ENCODE data around the gene FOXC1.
A peak's percentile ranks its signal among the peaks of the same experiment; 100 is the strongest.

The FOXC1 gene

DNA sequence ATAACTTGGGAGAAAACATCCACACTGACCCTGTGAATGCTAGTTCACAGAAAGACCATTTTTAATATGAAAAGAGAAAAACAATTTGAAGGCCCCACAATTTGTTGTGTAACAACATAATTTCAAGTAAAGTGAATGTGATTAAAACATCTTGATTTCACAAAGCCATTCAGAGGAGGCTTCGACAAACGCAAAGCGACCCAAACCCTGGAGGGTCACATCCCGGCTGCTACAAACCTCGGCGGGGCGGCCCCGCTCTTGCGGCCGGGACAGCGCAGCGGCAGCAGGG is 14.0 kb downstream of the FOXC1 start:
- DNase-seq (ENCODE audit: low spot score): no peak

DNA sequence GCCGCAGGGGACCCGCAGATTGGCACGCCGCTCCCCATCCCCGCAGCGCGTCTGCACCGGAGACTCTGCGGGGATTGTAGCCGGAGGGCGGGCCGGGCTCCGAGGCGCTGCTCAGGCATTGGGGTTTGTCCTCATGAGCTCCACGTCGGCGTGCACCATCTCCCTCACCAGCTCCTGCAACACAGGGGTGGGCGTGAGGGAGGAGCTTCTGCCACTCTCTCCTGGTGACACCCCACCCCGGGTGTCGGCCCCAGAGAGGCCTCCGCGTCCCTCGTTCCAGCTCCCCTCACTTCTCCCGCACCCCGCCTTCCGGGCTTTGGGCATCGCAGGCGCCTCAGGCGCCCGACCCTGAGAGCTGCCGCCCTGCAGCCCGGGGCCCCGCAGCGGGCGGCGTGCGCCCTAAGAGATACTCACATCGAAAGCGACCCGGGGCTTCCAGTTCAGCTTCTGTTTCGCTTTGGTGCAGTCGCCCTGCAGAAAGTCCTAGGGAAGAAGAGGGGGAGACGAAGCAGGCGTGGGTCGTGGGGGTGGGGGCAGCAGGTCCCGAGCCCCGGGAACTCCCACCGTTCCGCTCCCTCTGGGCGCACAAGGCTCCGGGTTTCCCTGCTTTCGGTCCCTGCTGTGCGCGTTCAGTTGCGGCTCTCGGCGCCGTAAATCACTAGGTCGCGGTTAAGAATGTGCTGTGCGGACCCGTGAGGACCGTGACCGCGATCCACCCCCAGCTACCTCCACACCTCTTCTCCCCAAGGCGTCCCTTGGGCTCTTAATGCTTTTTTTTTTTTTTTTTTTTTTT is 14.5 kb downstream of the FOXC1 start:
- no peak for DNase-seq (ENCODE audit: low spot score)

DNA sequence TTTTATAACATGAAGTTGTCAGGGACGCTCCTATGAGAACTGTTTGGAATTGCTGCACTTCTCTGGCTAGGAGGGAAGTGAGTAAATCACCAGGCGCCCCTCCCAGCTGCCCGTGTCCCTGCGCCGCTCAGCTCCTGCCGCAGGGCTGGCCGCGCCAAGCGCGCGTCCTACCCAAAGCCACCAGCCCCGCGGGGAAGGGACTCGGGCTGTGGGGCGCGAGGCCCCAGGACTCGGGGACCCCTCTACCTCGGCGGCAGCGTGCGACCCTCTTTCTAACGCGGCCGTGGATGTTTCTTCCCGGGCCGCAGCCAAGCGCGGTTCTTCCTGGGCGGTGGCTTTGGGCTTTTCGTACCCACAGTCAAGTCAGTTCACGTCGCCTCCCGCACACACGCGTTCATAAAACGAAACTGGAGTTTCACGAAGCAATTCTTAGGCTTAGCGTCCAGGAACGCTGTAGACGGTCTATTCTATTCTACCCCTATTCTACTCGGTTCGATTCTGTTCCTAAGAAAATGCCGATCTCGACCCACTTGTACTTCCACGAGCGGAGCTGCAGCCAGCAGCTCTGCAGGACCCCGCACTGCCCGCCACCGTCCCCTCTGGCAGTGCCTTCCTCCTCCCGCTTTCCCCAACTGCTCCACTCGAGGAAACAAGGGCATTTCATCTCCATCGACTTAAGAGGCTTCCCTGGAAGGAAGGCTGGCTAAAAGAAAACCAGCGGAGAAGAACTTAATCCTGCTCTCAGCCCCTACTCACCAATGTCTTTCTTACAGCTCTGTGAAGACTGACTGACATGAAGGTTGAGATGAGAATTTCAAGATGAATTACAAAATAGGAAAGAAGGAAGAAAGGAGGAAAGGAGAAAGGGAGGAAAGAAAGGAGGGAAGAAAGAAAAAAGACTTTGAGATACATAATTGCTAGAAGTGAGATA is 15.4 kb downstream of the FOXC1 start:
- DNase-seq (ENCODE audit: low spot score): peak; percentile 73

DNA sequence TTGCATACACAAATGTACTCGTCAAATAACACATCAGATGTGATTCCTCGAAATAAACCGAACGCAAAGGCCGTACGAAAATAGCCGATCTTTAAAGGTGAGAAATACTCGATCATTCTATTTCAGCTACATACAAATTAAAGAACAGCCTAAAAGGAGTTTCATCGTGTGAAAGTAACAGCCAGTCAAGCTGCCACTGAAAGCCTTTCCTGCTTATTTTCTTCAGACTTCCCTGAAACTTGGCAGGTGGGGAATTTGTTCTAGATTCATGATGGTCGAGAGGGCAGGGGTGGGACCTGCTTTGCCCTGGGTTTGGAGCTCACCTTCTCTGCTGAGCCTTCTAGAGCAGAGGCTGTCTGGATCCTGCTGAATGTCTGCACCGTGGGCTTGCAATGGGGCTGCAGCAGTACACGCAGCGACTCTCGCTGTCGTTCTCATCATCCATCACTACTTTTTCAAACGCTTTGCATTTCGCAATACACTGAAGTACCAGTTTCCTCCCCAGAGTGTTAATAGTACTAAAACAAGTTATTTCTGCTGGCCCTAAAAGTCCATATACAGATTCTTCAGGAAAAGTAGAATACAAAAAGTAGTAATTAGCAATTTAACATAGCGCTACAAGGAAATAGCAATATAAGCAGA is 16.2 kb downstream of the FOXC1 start:
- no peak for DNase-seq (ENCODE audit: low spot score)

DNA sequence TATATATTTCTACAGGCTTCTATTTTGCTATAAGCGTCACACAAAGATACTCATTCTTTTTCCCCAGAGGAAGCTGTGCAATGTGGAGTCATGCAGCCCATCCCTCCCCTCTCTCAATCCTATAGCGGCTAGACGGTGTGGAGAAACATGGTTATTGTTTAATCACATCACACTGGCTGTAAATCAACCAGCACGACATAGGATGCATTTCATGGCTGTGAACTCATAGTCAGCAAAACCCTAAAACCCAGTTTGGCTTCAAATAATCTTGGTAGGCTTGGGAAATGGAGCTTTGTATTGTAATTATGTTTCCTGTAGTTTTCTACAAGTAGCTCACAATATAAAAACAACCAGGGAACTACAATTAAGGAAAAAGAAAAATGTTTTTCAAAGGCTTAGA is 16.8 kb downstream of the FOXC1 start:
- no peak for DNase-seq (ENCODE audit: low spot score)

DNA sequence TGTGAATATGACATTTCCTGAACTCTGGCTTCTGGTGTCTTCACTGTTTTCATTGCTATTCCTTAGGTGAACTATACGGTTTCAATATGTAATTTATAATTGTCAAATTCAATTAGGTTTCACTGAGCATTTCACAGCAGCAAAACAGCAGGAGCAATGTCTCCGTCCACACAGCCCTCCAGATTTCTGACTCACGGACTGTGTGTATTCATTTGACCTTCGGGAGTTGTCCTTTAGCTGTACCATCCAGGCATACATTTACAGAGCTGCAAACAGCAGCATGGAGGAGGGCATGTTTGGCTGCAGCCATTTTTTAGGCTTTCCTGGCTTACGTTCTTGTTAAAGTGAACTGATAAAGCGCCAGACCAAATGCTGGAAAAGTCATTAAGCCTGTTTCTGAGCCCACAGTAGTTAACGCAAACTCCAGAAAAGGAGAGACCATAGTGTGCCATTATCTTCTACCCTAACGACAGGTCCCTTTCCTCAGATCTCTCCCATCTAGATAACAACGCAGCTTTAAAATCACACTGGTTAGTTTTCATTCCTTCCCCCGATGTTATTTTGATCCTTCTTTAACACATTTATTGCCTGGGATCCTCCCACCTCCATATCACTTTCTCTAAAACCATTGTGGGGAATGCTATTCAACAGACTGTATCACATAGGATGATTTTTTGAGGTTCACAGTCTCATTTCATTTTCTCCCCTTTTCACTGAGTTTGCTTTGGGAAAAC is 18.3 kb downstream of the FOXC1 start:
- no peak for DNase-seq (ENCODE audit: low spot score)

DNA sequence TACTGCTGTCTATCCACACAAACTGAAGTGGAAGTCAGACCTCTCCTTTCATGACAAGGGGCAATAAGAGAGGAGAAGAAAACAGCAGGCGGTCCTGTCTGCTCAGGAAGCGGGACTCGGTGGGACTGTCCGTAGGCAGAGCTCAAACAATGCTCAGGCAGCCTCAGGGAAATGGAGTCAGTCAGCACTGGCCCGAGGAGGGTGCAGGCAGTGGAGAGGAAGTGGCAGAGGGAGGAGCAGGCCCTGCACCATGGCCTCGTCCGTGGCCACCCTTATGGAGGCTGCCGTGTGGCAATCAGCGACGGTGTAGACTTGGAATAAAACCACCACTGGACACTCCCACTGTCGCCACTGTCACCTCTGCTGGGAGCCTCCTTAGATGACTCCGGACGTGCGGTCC is 19.6 kb downstream of the FOXC1 start:
- DNase-seq (ENCODE audit: low spot score): no peak

DNA sequence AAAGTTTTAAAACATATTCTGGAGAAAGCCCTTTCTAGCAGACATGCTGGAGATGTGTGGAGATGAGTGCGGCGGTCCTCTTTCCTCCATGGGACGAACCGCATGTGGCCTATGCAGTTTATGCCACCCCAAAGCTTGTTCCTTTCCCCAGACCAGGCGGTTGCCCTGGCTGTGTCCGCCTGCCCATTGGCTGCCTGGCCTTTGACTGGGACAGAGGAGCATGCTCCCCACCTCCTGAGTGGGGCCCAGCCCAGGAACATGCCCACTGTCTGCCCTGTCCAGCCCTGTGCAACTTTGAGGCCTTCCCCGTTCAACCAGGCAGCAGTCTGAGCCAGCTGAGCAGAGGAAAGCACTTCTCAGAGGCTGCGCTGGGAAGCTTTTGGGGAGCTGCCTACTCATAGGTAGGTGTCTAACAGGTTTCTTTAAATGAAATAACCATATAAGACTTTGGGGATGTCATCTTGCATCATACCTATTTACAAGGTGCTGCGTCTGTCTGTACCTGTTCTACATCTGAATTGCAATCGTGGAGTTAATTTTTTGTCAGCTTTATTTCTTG is 20.6 kb downstream of the FOXC1 start:
- no peak for DNase-seq (ENCODE audit: low spot score)

DNA sequence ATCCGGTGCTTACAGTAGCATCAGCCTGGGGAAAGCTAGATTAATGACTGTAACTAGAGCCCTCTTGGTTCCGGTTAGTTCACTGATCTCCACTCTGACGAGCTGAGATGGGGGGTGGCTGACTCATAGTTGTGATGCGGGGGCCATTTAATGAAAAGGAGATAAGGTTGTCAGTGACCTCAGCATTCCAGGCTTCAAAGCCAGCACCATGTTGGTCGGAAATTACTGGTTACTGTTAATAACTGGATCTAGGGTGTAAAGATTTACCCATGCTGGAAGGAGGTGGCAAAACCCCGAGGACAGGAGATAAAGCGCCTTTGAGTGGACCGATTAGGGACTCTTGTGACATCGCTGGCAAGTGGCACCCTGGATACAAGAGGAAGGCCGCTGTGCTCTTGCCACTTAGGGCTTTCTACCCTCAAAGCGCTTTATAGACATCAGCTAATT is 21.1 kb downstream of the FOXC1 start:
- DNase-seq (ENCODE audit: low spot score): no peak

DNA sequence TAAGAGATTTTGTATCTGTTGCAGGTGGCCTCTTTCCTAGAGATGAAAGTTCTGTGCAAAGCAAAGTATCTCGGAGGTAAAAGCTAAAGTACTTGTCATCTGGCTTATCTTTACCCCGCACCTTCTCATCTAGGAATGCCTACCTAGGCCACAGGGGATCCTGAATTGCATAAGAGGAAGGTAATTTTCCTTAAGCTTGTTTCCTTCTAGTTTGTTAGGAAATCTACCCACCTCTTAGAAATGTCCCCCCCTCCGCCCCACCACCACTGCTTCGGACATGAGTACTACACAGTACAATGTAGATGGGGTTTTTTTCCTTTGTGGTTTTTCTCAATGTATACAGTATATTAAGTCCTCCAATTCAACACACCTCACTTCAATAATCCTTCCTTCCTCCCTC is 21.5 kb downstream of the FOXC1 start:
- no peak for DNase-seq (ENCODE audit: low spot score)

DNA sequence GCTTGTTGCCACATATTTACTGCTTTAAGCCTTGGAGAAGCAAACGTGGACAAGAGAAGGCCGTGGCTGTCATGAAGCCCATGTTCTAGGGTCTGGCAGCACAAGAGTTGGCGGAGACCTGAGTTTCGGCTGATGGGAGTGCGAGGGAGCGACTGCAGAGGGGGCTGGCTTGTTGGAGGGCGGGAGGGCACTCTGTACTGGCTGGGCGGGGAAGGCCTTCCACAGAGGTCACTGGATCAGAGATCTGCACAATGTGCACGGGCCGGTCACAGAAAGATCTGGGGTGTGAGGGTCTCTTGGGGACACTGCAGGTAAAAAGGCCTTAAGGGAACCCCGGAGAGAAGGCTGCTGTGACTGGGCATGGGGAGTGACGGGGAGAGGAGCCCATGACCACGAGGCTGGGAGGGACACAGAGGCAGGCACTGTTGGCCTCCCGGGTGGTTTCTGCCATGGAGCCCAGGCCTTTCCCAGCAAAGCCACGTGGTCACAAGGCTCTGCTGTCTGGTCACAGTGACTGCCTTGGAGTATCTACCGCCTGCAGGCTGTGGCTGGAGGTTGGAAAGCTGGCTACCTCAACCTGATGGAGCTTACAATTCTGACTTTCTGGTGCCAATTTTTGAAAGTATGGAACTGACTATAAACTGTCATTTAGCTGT is 23.8 kb downstream of the FOXC1 start:
- DNase-seq (ENCODE audit: low spot score): no peak

DNA sequence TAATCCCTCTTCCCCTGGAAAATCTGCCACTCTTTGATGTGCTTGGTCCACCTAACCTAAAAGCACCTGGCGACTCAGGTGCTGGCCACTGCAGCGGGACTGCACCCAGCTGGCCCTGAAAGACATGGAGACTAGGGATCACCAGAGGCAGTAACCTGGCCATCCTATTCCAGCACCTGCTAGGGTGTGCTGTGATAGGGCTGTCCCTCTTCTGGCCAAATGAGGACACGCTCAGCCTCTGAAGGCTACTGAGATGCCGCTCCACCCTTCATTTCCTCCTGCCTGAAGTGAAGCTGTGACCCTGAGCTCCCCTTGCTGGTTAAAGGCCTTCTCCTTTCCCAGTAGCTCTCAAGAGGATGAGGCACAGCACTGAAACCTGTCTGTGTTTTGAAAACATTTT is 24.4 kb downstream of the FOXC1 start:
- DNase-seq (ENCODE audit: low spot score): no peak

DNA sequence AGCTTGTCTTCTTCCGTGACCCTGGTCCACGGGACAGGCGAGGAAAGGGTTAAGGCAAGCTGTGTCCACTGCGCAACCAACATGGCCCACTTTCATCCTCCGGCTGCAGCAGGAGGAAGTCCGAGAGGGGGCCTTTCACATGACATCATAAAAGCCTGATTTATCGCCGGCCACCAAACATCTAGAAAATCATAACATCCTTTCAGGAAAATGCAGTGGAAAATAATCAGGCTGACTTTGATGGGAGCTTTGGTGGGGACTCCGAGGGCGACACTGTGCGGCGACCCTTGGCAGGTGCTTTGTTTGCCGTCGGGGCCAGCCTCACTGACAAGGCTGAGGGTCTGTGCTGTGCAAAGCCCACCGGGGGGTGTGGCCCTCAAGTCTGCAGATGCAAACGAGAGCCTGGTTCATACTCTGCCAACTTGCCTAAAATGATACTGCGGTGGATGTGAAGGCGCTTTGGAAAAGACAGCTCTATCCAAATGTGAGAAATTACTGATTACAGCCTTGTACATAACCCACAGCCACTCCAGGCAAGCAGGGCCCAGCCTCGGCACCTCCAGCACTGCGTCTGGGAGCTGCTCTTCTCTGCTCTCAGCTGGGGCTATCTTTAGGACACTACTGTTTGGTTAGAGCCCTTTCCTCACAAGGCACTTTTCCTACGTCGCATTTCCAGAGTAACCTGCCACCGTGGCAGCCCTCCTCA is 25.7 kb downstream of the FOXC1 start:
- DNase-seq (ENCODE audit: low spot score): no peak

DNA sequence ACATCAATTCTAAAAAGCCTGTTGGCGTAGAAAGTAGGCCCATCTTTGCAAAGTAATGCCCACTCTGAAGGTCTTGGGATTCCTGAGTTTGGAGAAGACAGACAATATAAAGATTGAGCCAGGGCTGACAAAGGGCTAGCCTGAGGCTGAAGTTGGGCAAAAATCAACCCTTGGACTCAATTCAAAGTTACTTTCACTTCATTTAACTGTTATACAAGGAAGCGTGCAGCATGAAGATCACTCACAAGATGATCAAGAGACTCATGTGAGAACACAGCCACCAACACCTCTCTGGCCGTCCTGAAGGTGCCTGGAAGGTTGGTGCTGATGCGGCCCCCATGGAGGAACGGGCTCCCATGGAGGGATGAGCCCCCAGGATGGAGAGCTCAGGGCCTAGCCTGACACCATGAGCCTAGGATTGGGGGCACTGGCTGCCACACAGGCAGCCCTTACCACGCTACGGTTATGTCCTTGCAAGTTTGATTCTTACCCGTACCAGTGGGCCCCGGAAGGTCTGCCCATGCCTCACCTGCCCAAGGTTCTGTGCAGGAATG is 26.6 kb downstream of the FOXC1 start:
- DNase-seq (ENCODE audit: low spot score): no peak

DNA sequence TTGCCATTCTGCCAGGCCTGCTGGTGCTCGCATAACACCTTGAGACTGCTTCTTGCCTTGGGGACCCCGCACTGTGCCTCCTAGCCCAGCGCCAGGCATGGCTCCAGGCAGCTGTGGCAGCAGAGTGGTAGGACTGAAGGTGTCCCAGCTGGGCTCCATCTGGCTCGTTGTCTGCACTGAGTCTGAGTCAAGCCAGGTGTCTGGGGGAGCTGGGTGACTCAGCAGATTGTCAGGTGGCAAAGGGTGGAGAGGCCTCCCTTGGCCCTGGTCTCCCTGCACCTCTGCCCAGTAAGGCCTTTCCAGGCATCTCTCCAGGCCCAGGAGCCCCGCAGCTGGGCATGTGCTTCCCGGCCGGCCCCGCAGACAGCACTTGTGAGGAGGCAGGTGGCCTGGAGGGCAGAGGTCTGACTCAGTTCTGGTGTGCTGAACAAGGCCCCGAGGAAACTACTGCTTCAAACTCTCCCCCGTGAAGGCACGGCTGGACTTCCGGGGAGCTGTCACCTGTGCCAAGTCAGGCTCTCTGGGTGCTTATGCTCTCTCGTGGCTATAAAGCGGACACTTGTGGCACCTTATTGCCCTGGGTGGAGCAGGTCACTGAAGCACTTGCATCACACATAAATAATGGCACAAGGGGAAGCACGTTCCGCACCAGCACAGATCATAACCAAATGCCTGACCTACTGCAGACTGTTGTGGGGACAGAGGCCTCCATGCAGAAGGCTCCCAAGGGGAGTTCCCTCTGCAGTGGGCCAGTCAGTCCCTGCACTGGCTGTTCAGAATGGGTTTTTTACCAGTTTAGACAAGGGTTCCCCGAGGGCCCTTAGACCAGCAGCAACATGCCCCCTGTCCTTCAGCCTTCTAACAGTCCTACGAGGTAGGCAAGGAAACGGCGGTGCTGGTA is 27.5 kb downstream of the FOXC1 start:
- DNase-seq (ENCODE audit: low spot score): no peak

DNA sequence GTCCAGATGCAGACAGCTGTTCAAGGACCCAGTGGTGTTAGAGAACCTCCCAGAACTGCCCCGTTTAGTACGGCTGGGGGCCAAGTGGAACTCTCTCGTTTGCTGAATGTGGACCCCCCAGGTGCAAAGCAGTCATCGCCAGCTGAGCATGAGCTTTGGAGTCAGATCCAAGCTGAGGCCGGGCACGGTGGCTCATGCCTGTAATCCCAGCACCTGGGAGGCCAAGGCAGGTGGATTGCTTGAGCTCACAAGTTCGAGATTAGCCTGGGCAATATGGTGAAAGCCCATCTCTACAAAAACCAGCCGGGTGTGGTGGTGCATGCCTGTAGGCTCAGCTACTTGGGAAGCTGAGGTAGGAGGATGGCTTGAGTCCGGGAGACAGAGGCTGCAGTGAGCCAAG is 29.7 kb downstream of the FOXC1 start:
- no peak for DNase-seq (ENCODE audit: low spot score)

DNA sequence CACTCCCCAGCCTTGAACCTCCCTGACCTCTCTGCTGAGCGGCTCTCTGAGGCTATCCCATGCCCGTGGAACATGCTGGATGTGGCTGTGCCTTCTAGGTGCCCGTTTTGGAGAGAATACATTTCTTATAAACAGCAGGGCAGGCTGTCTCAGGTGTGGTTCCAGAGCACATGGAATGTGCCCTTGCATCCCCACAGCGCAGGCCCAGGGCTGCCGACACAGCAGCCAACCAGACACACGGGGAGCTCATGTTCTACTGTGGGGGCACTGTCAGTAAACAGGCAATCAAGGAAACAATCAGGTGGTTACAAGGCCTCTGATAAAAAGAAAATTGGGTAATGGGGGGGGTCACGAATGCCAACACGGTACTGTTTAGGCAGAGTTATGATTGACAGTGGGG is 30.8 kb downstream of the FOXC1 start:
- no peak for DNase-seq (ENCODE audit: low spot score)

DNA sequence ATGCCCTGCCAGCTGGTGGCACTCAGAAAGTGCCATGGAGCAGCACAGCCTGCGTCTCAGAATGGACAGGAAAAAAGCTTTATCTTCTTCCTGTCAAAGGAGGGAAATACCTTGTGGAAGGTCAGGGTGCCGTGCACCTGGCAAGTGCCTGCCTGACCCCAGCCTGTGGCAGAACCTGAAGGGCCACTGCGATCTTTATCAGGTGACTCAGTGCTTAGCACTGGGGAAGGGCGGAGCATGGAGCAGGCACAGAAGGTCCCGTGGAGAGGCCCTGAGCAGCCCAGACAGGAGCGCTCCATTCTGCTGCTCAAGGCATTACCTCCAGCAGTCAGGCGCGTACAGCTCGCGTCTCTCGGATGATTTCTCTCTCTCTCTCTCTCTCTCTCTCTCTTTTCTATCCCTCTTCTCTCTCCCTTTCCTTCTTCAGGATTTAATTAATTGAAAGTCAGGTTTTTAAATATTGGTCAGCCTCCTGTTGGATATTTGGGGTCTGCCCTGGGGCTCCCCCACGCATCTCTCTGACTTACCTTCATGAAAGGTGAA is 31.7 kb downstream of the FOXC1 start:
- no peak for DNase-seq (ENCODE audit: low spot score)

DNA sequence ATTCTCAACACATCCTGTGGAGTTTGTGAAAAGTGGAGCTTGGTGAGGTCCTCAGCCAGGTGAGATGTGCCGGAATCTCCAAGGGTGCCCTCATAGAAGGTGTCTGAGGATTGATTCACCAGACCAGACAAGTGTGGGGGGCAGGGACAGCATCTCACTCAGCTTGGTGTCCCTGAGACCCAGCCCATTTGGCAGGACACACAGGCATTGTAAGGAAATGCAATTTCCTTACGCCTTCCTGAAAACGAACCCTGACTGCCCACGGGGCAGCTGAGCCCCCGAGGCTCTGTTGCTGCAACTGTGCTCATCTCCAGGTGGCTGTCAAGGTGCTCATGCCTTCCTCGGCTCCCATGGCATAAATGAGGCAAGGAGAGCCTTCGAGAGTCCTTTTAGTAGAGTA is 33.4 kb downstream of the FOXC1 start:
- no peak for DNase-seq (ENCODE audit: low spot score)
